ENCODE results near the gene MTG2.

GRCh38 chr20:62179162-62179504, 3.7 kb upstream of the MTG2 start:
- TF ChIP-seq CTCF (optimal IDR thresholded peaks at IDR 0.05 in 1 of 3, IDR thresholded peaks at IDR 0.05 in 1 of 3, conservative IDR thresholded peaks at IDR 0.05 in 1 of 3; ENCODE audit: extremely low read depth in 1 of 3, insufficient read depth in 2 of 3, low read length in 3 of 3), result no peak
- no peak for TF ChIP-seq EZH2 (IDR thresholded peaks at IDR 0.05; ENCODE audit: low read length)

All from keratinocyte (primary cell).